Measurements from ENCODE around the gene SCYL1.

The SCYL1 gene

DNA sequence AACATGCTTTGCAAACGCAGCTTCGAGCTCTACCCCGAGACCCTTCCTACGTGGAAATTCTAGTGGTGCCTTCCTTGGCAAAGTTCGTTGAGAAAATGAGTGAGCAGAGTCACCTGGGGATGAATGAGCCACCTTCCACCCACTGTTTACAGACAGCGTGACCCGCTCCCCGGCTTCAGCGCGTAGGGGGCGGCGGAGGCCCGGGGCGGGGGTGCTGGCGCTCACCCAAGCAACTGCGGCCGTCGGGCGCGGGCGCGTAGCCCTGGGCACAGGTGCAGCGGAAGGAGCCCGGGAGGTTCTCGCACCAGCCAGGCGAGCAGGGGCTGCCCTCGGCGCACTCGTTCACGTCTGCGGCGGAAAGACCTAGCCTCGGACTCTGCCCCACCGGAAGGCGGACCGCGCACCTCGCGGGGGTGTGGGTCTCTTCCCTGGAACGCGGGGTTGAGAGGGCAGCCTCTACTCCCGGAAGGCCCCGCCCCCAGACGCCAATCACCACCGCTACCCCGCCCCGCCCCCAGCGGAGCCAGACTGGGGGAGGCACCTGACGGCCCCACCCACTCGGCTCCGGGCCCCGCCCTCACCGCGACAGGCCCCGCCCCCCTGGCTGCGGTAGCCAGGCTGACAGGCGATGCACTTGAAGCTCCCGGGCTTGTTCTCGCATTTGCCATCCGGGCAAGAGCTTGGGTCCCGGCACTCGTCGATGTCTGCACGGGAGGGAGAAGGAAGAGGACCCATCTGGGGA lies 21.5 kb downstream of the SCYL1 start:
- no peak overlapping the region for H2BK12ac ChIP-seq (ENCODE audit: low read length)
- no peak overlapping the region for H3K23ac ChIP-seq (ENCODE audit: low read length)
- H3K9me3 ChIP-seq (ENCODE audit: insufficient read depth, low read depth, low read length): no peaks in the 10 kb centered on the region
- peak overlapping the region; percentile 42 for H4K91ac ChIP-seq (ENCODE audit: low read depth, low read length)
- no peak overlapping the region for H3K18ac ChIP-seq (ENCODE audit: low read length)
- H3K79me2 ChIP-seq (ENCODE audit: control insufficient read depth, insufficient read depth, low read length, poor library complexity): no peaks in the 10 kb centered on the region
- peak overlapping the region; percentile 14 for H2BK120ac ChIP-seq (ENCODE audit: insufficient read depth, low read length, poor library complexity)
- no peaks in the 10 kb centered on the region for H3K36me3 ChIP-seq (ENCODE audit: control insufficient read depth in 1 of 2, insufficient read depth in 2 of 2, low read length in 2 of 2)
- H3K27me3 ChIP-seq (ENCODE audit: insufficient read depth, low read length): peaks cover 9% of the 10 kb centered on the region
- H2AFZ ChIP-seq (ENCODE audit: insufficient read depth, low read length, poor library complexity): peak overlapping the region; percentile 20
- H2AK5ac ChIP-seq (ENCODE audit: low read length): no peak overlapping the region
- H4K8ac ChIP-seq (ENCODE audit: low read depth, low read length): peak overlapping the region; percentile 31
- H3K4me2 ChIP-seq (ENCODE audit: low read length): peak overlapping the region; percentile 63
- peak overlapping the region; percentile 8 for H4K12ac ChIP-seq (ENCODE audit: low read depth, low read length)
- H2BK5ac ChIP-seq (ENCODE audit: low read depth, low read length, poor library complexity): no peak overlapping the region
- H3K4me1 ChIP-seq (ENCODE audit: control insufficient read depth in 1 of 2, insufficient read depth in 2 of 2, low read length in 2 of 2): peaks cover 15 to 16% of the 10 kb centered on the region in 2 experiments
- no CpG with 5 or more reads among the region's 64 CpGs for WGBS (ENCODE audit: extremely low coverage, insufficient coverage, insufficient read length)
- DNase-seq: peak; percentile 77 to 85
- no peak overlapping the region for H3K9ac ChIP-seq (ENCODE audit: low read length)
- H3K27ac ChIP-seq (ENCODE audit: low read depth, low read length): no peak overlapping the region
- H3K14ac ChIP-seq (ENCODE audit: low read length): peak overlapping the region; percentile 39
- no peak overlapping the region for H3K4ac ChIP-seq (ENCODE audit: low read depth, low read length)
- H3K79me1 ChIP-seq (ENCODE audit: low read length): peaks cover 4% of the 10 kb centered on the region
- peak overlapping the region; percentile 19 for H3K4me3 ChIP-seq (ENCODE audit: low read depth, low read length)

DNA sequence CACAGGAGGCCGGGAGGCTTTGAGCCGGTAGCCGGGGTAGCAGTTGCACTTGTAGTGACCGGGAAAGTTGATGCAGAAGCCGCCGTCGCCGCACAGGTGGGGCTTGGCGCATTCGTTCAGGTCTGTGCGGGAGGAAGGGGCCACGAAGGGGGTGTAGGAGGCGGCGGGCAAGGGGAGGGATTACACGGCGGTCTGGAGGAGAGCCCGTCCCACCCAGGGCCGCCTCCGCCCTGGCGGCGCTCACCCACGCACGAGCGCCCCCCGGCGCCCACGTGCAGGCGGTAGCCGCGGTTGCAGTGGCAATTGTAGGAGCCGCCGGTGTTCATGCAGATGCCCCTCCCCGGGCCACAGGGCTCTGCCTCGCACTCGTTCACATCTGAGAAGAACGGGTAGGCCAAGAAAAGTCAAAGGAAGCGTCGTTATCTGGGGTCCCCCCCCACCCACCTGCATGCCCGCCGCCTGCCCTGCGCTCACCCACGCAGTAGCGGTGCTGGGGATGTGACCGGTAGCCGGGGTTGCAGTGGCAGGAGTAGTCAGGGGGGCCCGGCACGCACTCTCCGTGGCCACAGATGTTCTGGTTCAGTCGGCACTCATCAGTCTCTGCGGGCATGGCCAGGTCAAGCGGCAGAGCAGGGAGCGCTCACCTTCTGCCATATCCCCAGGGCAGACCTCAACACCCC lies 22.7 kb downstream of the SCYL1 start:
- H3K36me3 ChIP-seq (ENCODE audit: control insufficient read depth in 1 of 2, insufficient read depth in 2 of 2, low read length in 2 of 2): no peaks in the 10 kb centered on the region
- H4K8ac ChIP-seq (ENCODE audit: low read depth, low read length): no peak overlapping the region
- DNase-seq: no peak
- no peak overlapping the region for H2BK5ac ChIP-seq (ENCODE audit: low read depth, low read length, poor library complexity)
- H4K12ac ChIP-seq (ENCODE audit: low read depth, low read length): no peak overlapping the region
- no peak overlapping the region for H3K14ac ChIP-seq (ENCODE audit: low read length)
- H3K23ac ChIP-seq (ENCODE audit: low read length): no peak overlapping the region
- no peaks in the 10 kb centered on the region for H3K79me2 ChIP-seq (ENCODE audit: control insufficient read depth, insufficient read depth, low read length, poor library complexity)
- no peaks in the 10 kb centered on the region for H3K9me3 ChIP-seq (ENCODE audit: insufficient read depth, low read depth, low read length)
- no peak overlapping the region for H3K4me2 ChIP-seq (ENCODE audit: low read length)
- H3K4ac ChIP-seq (ENCODE audit: low read depth, low read length): no peak overlapping the region
- H3K18ac ChIP-seq (ENCODE audit: low read length): no peak overlapping the region
- H3K27me3 ChIP-seq (ENCODE audit: insufficient read depth, low read length): peaks cover 9% of the 10 kb centered on the region
- WGBS (ENCODE audit: extremely low coverage, insufficient coverage, insufficient read length): no CpG with 5 or more reads among the region's 52 CpGs
- no peak overlapping the region for H2AFZ ChIP-seq (ENCODE audit: insufficient read depth, low read length, poor library complexity)
- no peak overlapping the region for H2AK5ac ChIP-seq (ENCODE audit: low read length)
- H3K9ac ChIP-seq (ENCODE audit: low read length): no peak overlapping the region
- H3K79me1 ChIP-seq (ENCODE audit: low read length): peaks cover 2% of the 10 kb centered on the region
- no peak overlapping the region for H2BK12ac ChIP-seq (ENCODE audit: low read length)
- no peak overlapping the region for H3K27ac ChIP-seq (ENCODE audit: low read depth, low read length)
- no peak overlapping the region for H3K4me3 ChIP-seq (ENCODE audit: low read depth, low read length)
- peaks cover 9% of the 10 kb centered on the region in 2 experiments for H3K4me1 ChIP-seq (ENCODE audit: control insufficient read depth in 1 of 2, insufficient read depth in 2 of 2, low read length in 2 of 2)
- no peak overlapping the region for H4K91ac ChIP-seq (ENCODE audit: low read depth, low read length)
- H2BK120ac ChIP-seq (ENCODE audit: insufficient read depth, low read length, poor library complexity): no peak overlapping the region

GRCh38 chr11:65548395-65548794 lies 23.5 kb downstream of the SCYL1 start:
- no CpG with 5 or more reads among the region's 3 CpGs for WGBS (ENCODE audit: extremely low coverage, insufficient coverage, insufficient read length)
- H3K14ac ChIP-seq (ENCODE audit: low read length): no peak overlapping the region
- H2BK5ac ChIP-seq (ENCODE audit: low read depth, low read length, poor library complexity): no peak overlapping the region
- H3K18ac ChIP-seq (ENCODE audit: low read length): no peak overlapping the region
- no peak overlapping the region for H3K27ac ChIP-seq (ENCODE audit: low read depth, low read length)
- H3K79me2 ChIP-seq (ENCODE audit: control insufficient read depth, insufficient read depth, low read length, poor library complexity): no peaks in the 10 kb centered on the region
- H2BK12ac ChIP-seq (ENCODE audit: low read length): no peak overlapping the region
- H2AK5ac ChIP-seq (ENCODE audit: low read length): no peak overlapping the region
- H4K8ac ChIP-seq (ENCODE audit: low read depth, low read length): no peak overlapping the region
- peaks cover 2% of the 10 kb centered on the region for H3K79me1 ChIP-seq (ENCODE audit: low read length)
- no peak overlapping the region for H3K4ac ChIP-seq (ENCODE audit: low read depth, low read length)
- H3K4me3 ChIP-seq (ENCODE audit: low read depth, low read length): no peak overlapping the region
- H2BK120ac ChIP-seq (ENCODE audit: insufficient read depth, low read length, poor library complexity): no peak overlapping the region
- no peak overlapping the region for H3K9ac ChIP-seq (ENCODE audit: low read length)
- no peaks in the 10 kb centered on the region for H3K9me3 ChIP-seq (ENCODE audit: insufficient read depth, low read depth, low read length)
- no peak for DNase-seq
- no peaks in the 10 kb centered on the region for H3K36me3 ChIP-seq (ENCODE audit: control insufficient read depth in 1 of 2, insufficient read depth in 2 of 2, low read length in 2 of 2)
- H2AFZ ChIP-seq (ENCODE audit: insufficient read depth, low read length, poor library complexity): no peak overlapping the region
- H3K4me1 ChIP-seq (ENCODE audit: control insufficient read depth in 1 of 2, insufficient read depth in 2 of 2, low read length in 2 of 2): peaks cover 9% of the 10 kb centered on the region in 2 experiments
- H3K4me2 ChIP-seq (ENCODE audit: low read length): no peak overlapping the region
- no peak overlapping the region for H4K91ac ChIP-seq (ENCODE audit: low read depth, low read length)
- H4K12ac ChIP-seq (ENCODE audit: low read depth, low read length): no peak overlapping the region
- H3K23ac ChIP-seq (ENCODE audit: low read length): no peak overlapping the region
- peaks cover 9% of the 10 kb centered on the region for H3K27me3 ChIP-seq (ENCODE audit: insufficient read depth, low read length)

- Histone ChIP-seq H3K36me3 (ENCODE audit: control insufficient read depth in 1 of 2, insufficient read depth in 2 of 2, low read length in 2 of 2) (no peaks in the 10 kb centered on the region), H4K91ac (ENCODE audit: low read depth, low read length) (no peak overlapping the region)
Observed at GRCh38 chr11:65549096-65549495, 24.2 kb downstream of the SCYL1 start.

More at GRCh38 chr11:65549096-65549495, 24.2 kb downstream of the SCYL1 start:
- H3K23ac ChIP-seq (ENCODE audit: low read length): no peak overlapping the region
- no peak overlapping the region for H2BK5ac ChIP-seq (ENCODE audit: low read depth, low read length, poor library complexity)
- H3K4me1 ChIP-seq (ENCODE audit: control insufficient read depth in 1 of 2, insufficient read depth in 2 of 2, low read length in 2 of 2): peaks cover 13 to 15% of the 10 kb centered on the region in 2 experiments
- no peaks in the 10 kb centered on the region for H3K79me2 ChIP-seq (ENCODE audit: control insufficient read depth, insufficient read depth, low read length, poor library complexity)
- no CpG with 5 or more reads among the region's 3 CpGs for WGBS (ENCODE audit: extremely low coverage, insufficient coverage, insufficient read length)
- H2BK120ac ChIP-seq (ENCODE audit: insufficient read depth, low read length, poor library complexity): no peak overlapping the region
- H3K9ac ChIP-seq (ENCODE audit: low read length): no peak overlapping the region
- no peak overlapping the region for H3K4me2 ChIP-seq (ENCODE audit: low read length)
- no peak overlapping the region for H3K4ac ChIP-seq (ENCODE audit: low read depth, low read length)
- no peak overlapping the region for H3K27ac ChIP-seq (ENCODE audit: low read depth, low read length)
- peaks cover 9% of the 10 kb centered on the region for H3K27me3 ChIP-seq (ENCODE audit: insufficient read depth, low read length)
- H2BK12ac ChIP-seq (ENCODE audit: low read length): no peak overlapping the region
- H4K8ac ChIP-seq (ENCODE audit: low read depth, low read length): no peak overlapping the region
- H3K79me1 ChIP-seq (ENCODE audit: low read length): peaks cover 5% of the 10 kb centered on the region
- no peak overlapping the region for H4K12ac ChIP-seq (ENCODE audit: low read depth, low read length)
- no peak for DNase-seq
- H3K18ac ChIP-seq (ENCODE audit: low read length): no peak overlapping the region
- H2AFZ ChIP-seq (ENCODE audit: insufficient read depth, low read length, poor library complexity): no peak overlapping the region
- H3K14ac ChIP-seq (ENCODE audit: low read length): no peak overlapping the region
- H2AK5ac ChIP-seq (ENCODE audit: low read length): no peak overlapping the region
- no peaks in the 10 kb centered on the region for H3K9me3 ChIP-seq (ENCODE audit: insufficient read depth, low read depth, low read length)
- H3K4me3 ChIP-seq (ENCODE audit: low read depth, low read length): no peak overlapping the region

All from trophoblast cell (in vitro differentiated cells and primary cell).